LoVo (cell line): Measurements from ENCODE around the gene CDH18.

Source experiments
- DNase-seq: peaks from one replicate; pipeline ENCODE4 v3.0.0-alpha.2; 2016; ENCODE audit warnings: low spot score

CDH18 gene

DNA sequence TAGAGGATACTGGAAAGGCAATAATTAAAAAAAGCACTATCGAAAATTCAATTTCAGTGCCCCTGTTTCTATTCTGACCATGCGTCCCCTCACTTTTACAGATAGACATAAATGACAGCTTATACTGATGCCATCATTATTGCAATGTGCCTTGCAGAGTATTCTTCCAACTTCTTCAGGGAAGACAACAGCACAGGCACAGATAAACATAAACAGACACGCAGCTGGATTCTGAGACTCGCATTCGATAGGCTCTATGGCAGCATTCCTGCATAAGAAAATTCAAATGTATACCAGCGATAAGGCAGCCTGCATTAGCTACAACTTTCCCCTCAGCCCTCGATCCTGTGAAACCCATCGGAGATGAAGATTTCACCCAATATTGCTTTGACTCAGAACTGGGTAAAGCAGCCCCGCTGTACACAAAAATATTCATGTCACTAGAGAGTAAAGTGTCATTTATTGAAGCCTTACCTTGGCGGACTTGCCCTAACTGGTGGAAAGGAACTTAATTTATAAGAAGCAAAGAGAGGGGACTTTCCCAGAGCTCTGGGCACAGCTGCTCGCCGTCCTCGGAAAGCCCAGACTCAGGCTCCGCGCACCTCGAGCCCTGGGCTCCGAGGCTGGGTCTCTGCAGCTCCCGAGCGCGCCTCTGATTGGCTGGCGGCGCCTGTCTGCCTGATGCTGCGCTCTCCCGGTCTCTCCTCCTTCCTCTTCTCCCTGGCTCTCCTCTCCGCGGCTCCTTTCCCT, at the start of gene CDH18:
CDH18 (minus strand) TSS at position 589 of the 750 bp plus-strand sequence. CDS start 149,214 bp downstream, outside the sequence.
- DNase-seq: no peak

GRCh38 chr5:20034717-20035116, 46.7 kb upstream of the CDH18 start:
- DNase-seq: no peak

GRCh38 chr5:20033881-20034280, 45.9 kb upstream of the CDH18 start:
- DNase-seq: no peak

DNA sequence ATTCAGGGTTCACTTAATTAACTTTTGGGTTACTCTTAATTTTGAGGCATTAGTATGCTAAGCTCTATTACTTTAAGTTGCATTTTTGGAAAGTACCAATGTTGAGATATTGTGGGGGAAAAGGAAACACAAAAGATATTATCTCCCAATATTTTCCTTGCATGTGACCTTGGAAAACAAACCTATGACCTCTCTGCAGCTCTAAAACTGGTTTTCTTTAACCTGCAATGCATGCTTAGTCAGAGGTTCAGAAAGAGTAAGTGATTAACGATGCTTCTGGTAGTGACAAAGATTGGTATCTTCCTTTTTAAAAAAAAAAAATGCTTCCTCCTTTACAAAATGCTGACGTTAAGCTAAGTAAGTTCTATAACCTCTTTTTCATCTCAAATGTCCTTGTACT, 44.9 kb upstream of the CDH18 start:
- no peak for DNase-seq

DNA sequence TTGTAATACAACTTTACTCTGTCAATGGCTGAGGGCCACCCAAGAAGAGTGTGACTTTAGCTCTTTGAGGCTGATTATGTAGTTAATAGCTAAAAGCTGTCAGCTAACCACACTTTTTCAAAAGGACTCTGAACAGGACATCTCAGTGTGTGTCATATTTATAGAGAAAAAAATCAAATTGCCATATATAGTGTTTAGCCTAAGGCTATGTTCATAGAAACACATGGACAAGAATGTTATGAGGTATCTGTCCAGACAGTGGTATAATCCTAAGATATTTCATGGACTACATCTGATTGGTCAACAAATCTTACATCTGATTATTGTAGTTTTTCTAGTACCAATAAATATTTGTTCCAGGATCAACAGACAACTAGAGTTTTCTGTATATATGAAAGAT, 42.1 kb upstream of the CDH18 start:
- DNase-seq: no peak

- no peak for DNase-seq
These were observed 41.3 kb upstream of the CDH18 start for GRCh38 chr5:20029266-20029665.

- DNase-seq: no peak
These were observed 40.5 kb upstream of the CDH18 start for GRCh38 chr5:20028506-20028905.

GRCh38 chr5:20023686-20024180, 35.7 kb upstream of the CDH18 start:
- DNase-seq: no peak

GRCh38 chr5:20020247-20020646, 32.2 kb upstream of the CDH18 start:
- DNase-seq: no peak

DNA sequence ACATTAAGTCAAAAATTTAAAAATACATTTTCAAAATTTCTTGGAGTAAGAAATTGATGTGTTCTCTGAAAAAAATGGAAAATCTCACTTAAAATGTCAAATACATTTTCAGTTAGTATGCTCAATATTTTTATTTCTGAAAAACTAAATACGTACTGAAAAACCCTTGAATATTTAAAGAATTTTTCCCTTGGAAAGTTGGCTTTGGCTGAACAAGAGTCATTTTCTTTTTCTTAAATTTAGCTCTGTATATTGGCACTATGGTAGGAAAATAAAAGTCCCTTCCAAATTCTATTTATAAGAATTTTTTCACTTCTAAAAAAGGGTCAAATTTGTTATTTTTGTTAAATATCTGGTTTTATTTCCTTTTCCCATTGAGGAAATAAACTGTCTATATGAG, 29.0 kb upstream of the CDH18 start:
- DNase-seq: no peak

GRCh38 chr5:20000416-20000815, 12.4 kb upstream of the CDH18 start:
- DNase-seq: no peak

DNA sequence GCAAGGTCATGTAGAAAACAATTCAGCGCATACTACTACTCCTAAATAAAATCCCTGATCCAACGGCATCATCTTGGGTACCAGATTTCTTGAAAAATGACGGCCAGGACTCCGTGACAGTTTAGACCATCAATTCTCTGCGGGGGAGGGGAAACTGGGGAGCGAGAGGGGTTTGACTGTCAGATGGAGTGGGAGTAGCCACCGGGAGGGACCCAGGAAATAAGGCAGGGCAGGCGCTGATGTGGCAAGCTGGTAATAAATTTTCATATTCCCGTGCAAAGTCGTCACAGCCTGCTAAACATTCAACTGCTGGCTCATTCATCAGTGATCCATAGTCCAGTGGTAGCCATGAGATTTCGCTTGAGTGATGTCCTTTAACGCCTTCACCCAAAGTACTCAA, 457 bp upstream of the CDH18 start:
- no peak for DNase-seq

DNA sequence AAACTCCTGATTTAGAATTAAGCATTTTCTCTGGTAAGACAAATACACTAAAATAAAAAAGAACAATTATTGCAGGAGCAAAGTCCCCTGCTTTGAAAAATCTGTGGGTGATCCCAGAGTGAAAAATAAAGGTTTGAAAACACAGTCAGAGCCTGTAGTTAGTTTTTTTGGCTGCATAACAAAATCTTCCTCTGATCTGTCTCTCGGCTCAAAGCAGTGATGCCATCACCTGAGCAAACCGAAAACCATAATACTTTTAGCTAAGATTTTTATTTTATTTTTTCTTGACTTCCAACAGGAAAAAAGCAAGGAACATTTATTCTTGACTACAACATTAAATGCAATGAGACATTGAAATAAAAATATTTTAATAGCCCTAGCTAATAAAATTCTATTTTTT, 1.2 kb downstream of the CDH18 start:
- no peak for DNase-seq

GRCh38 chr5:19986031-19986619, 1.9 kb downstream of the CDH18 start:
- no peak for DNase-seq

GRCh38 chr5:19978476-19978875, 9.5 kb downstream of the CDH18 start:
- no peak for DNase-seq

DNA sequence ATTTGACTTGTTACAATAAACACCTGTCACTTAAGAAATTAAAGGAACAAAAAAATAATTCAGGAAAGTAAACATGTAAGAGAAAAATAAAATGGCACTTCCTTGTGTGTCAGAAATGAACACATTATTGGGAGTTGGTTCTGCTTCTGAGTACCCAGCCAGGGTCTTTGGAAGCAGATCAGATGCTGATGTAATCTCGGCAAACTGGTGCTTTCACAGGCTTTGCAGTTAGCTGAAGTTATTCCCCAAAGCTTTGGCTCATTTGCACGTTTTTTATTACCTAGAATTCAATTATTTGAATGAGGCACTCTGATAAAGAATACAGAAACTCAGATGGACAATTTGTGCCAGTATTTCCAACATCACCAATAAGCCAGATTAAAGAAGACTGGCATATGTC, 10.9 kb downstream of the CDH18 start:
- DNase-seq: no peak

DNA sequence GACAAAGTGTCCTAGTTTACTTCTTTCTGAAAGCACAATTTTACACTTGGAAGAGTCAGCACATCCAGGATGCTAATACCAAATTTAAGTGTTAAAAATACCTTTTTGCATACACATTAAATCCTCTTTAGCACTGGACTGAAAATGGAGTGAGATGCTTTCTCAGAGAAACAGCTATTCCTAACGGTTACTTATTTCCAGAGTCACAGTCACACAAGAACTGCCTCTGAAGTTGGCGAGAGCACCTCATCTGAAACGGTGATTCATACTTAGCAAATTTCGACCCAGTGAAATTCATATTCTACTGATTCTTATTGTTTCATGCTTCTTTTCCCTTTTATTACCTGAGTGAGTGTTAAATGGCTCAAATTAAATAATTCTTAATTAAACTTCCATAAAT, 12.2 kb downstream of the CDH18 start:
- DNase-seq: no peak

- no peak for DNase-seq
These were observed 27.5 kb downstream of the CDH18 start for GRCh38 chr5:19960451-19960850.

GRCh38 chr5:19959830-19960384, 28.1 kb downstream of the CDH18 start:
- no peak for DNase-seq

DNA sequence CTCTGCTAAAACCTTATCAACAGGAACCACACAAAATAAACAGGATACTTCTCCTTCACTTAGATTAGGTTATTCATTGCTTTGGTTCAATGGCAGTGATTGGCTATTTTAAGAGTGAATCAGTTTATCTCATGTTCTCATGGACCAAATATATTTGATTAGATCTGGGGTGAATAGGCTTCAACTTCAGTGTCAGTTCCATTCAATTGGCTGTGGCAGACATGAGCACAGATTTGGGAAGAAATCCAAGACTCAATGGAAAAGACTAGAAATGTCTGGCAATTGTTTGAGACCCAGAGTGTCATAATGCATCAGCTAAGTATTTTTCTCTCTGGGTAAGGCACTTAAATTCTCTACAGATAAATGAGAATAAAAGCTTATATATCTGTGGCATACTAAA, 37.1 kb downstream of the CDH18 start:
- no peak for DNase-seq

DNA sequence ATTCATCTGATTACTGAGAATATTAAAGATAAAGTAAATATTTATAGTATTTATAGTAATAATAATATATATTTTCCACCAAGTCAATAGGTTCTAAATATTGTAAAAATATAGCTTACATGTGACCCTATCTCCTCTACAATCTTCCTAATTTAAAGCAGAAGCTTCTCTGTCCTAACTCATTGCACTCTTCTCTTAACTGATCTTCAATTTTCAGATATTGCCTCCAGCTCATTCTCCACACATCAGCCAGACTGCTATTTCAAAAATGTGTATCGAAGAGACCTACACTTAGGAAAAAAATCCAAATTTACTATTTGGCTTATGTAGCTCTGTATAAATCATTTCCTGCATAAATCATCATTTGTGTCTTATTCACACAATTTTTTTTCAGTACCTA, 47.8 kb downstream of the CDH18 start:
- DNase-seq: no peak

- no peak for DNase-seq
These were observed 57.5 kb downstream of the CDH18 start for GRCh38 chr5:19930451-19930850.
